Endothelial cell of umbilical vein (primary cell): Measurements from ENCODE around the gene FGA. TPM values are rescaled to one million over a fixed set of nuclear protein-coding genes. Genes with fewer than 3 reads are reported as not detected.

ENCODE experiments used
- BruUV-seq: library from RNA; stranded (reverse); fragments of 400-500 nt; replicated peaks from 2 replicates; lab custom pipeline; 2021; lab: Mats Ljungman, UMichigan
- CTCF ChIA-PET: fragments of 300-600, 350-600 bp; sonication (Branson Sonifier 250); formaldehyde crosslinking; loops from one replicate; lab custom pipeline; 2021; ENCODE audit warnings: antibody characterized with exemption, inconsistent platforms; lab: Charles Lee
- POLR2A ChIA-PET: fragments of 300-600, 350-600 bp; sonication (Branson Sonifier 250); formaldehyde crosslinking; loops from one replicate; lab custom pipeline; 2021; ENCODE audit warnings: antibody characterized with exemption, inconsistent platforms; lab: Charles Lee
- DNase-seq: peaks from one replicate; pipeline ENCODE4 v3.0.0-alpha.2; 2011; ENCODE audit warnings: low read depth, low spot score
- FAIRE-seq: peaks from 2 replicates; lab custom pipeline; 2011; peaks lifted over from hg19 to GRCh38; lab: Jason Lieb, UNC
- H2AFZ ChIP-seq: 2 replicates; pipeline ENCODE4 v1.6.0; 2012; ENCODE audit warnings: low read depth, low read length, control low read depth, inconsistent platforms
- H3K27ac ChIP-seq: 2 replicates; pipeline ENCODE4 v1.5.1; 2011; ENCODE audit warnings: low read depth, mild to moderate bottlenecking, control low read depth, low read length, moderate library complexity; ENCODE audit not compliant: insufficient read depth
- H3K27me3 ChIP-seq, 2 experiments: 2 replicates each; pipeline versions ENCODE4 v1.6.0 to v1.6.1; 2011; ENCODE audit warnings: low read length in 2 of 2, mixed read lengths in 1 of 2; ENCODE audit not compliant: control insufficient read depth in 2 of 2, insufficient read depth in 2 of 2
- H3K36me3 ChIP-seq, 2 experiments: 2 replicates in 1 of 2; 3 replicates in 1 of 2; pipeline ENCODE4 v1.5.1; 2011; ENCODE audit warnings: low read length in 2 of 2, mild to moderate bottlenecking in 1 of 2, moderate library complexity in 1 of 2; ENCODE audit not compliant: control insufficient read depth in 2 of 2, insufficient read depth in 2 of 2; ENCODE audit errors: extremely low read depth in 1 of 2
- H3K4me1 ChIP-seq: 3 replicates; pipeline ENCODE4 v1.5.1; 2011; ENCODE audit warnings: mild to moderate bottlenecking, low read length; ENCODE audit not compliant: control insufficient read depth, insufficient read depth; ENCODE audit errors: extremely low read depth
- H3K4me2 ChIP-seq: 2 replicates; pipeline ENCODE4 v1.6.1; 2011; ENCODE audit warnings: low read length, control low read depth, mixed read lengths; ENCODE audit not compliant: insufficient read depth
- H3K4me3 ChIP-seq, 3 experiments: fragments of 200-600 bp in 1 of 3; sonication (generic), shearing (Covaris generic) in 1 of 3; replicated peaks in 1 of 3; 2 replicates each; pipeline ENCODE4 v1.5.1; 2011 to 2016; ENCODE audit warnings: control low read depth in 3 of 3, low read length in 3 of 3, mild to moderate bottlenecking in 2 of 3, inconsistent platforms in 1 of 3, low read depth in 1 of 3, moderate library complexity in 1 of 3; ENCODE audit not compliant: insufficient read depth in 1 of 3
- H3K79me2 ChIP-seq: 2 replicates; pipeline ENCODE4 v1.6.0; 2012; ENCODE audit warnings: low read length, inconsistent platforms; ENCODE audit not compliant: control insufficient read depth, insufficient read depth
- H3K9ac ChIP-seq: replicated peaks from 2 replicates; pipeline ENCODE3; 2011; ENCODE audit warnings: low read length, control low read depth; ENCODE audit not compliant: insufficient read depth; ENCODE audit errors: extremely low read depth
- H3K9me1 ChIP-seq: replicated peaks from 3 replicates; pipeline ENCODE4 v1.6.0; 2011; ENCODE audit warnings: mild to moderate bottlenecking, low read length; ENCODE audit not compliant: control insufficient read depth, insufficient read depth; ENCODE audit errors: extremely low read depth
- H3K9me3 ChIP-seq: replicated peaks from 2 replicates; pipeline ENCODE4 v1.5.1; 2012; ENCODE audit warnings: low read length, inconsistent platforms; ENCODE audit not compliant: control insufficient read depth, insufficient read depth
- H4K20me1 ChIP-seq: replicated peaks from 2 replicates; pipeline ENCODE3; 2011; ENCODE audit warnings: mild to moderate bottlenecking, low read length; ENCODE audit not compliant: control insufficient read depth, insufficient read depth; ENCODE audit errors: extremely low read depth
- CTCF ChIP-seq, 2 donors: IDR thresholded peaks; 1 replicate in 1 of 2; 2 replicates in 1 of 2; pipeline ENCODE4 v1.5.1; 2011; ENCODE audit warnings: low read length in 2 of 2, mild to moderate bottlenecking in 2 of 2, moderate library complexity in 2 of 2, control low read depth in 1 of 2, inconsistent platforms in 1 of 2, low read depth in 1 of 2; ENCODE audit not compliant: insufficient read depth in 1 of 2; ENCODE audit errors: extremely low read depth in 1 of 2
- EZH2 ChIP-seq: IDR thresholded peaks from 2 replicates; pipeline ENCODE4 v1.6.1; 2012; ENCODE audit warnings: borderline replicate concordance, low read depth, mild to moderate bottlenecking, moderate library complexity, low read length, inconsistent platforms; ENCODE audit not compliant: severe bottlenecking
- FOS ChIP-seq: IDR thresholded peaks from 2 replicates; pipeline ENCODE4 v1.6.1; 2011; ENCODE audit warnings: mild to moderate bottlenecking, low read length, moderate library complexity, borderline replicate concordance; ENCODE audit not compliant: insufficient read depth
- GATA2 ChIP-seq: IDR thresholded peaks from 2 replicates; pipeline ENCODE4 v1.7.0; 2011; ENCODE audit warnings: low read depth, mild to moderate bottlenecking, moderate library complexity, mixed read lengths, low read length; ENCODE audit not compliant: insufficient read length, insufficient read depth
- JUN ChIP-seq: IDR thresholded peaks from 2 replicates; pipeline ENCODE4 v1.6.1; 2011; ENCODE audit warnings: borderline replicate concordance, low read depth; ENCODE audit not compliant: insufficient read length, insufficient read depth
- MYC ChIP-seq: IDR thresholded peaks from one replicate; pipeline ENCODE4 v1.6.1; 2011; ENCODE audit warnings: mild to moderate bottlenecking, low read depth, low read length
- POLR2A ChIP-seq: IDR thresholded peaks from 2 replicates; pipeline ENCODE4 v1.6.1; 2012; ENCODE audit warnings: low read depth, mild to moderate bottlenecking, control low read depth, low read length
- POLR2AphosphoS5 ChIP-seq: IDR thresholded peaks from 2 replicates; pipeline ENCODE4 v1.6.1; 2012; ENCODE audit warnings: low read depth, mild to moderate bottlenecking, control low read depth, low read length, moderate library complexity; ENCODE audit not compliant: insufficient read depth
- dilution Hi-C: fragments of 300-500 bp; cut with MboI; formaldehyde crosslinking; loops from one replicate; pipeline ENCODE4 v1.15.0; 2019; ENCODE audit warnings: low sequenced_read_pairs; ENCODE audit not compliant: extremely low pct_ligation_motif_present
- intact Hi-C: fragments of 100-400 bp; cut with micrococcal nuclease; formaldehyde crosslinking; loops from one replicate; pipeline ENCODE4 v1.10.0; 2022
- polyA plus RNA-seq, 4 experiments: library from polyadenylated mRNA; depleted of rRNA in 3 of 4; stranded (reverse) in 3 of 4; unstranded in 1 of 4; fragments of >200 nt; gene quantifications; 2 replicates each; pipeline versions ENCODE4 v1.2.1 to v1.2.3, GENCODE V29; 2011 to 2012; ENCODE audit warnings: missing spikeins in 1 of 4
- total RNA-seq: library from RNA; stranded (reverse); gene quantifications from 2 replicates; pipeline ENCODE4 v1.2.3, GENCODE V29; 2021
- TF ChIP-seq, protein P1 (sequence below): IDR thresholded peaks from 2 replicates; pipeline ENCODE4 v1.6.1; 2011; ENCODE audit not compliant: insufficient read depth, insufficient read length

Gene FGA
- total and polyA plus RNA-seq, 2 donors (not counting 3 experiments of a cell fraction or from before 2014, with no cell fraction given) = not detected

- no peak for DNase-seq
- H3K9ac ChIP-seq = no peak overlapping the region
- H3K79me2 ChIP-seq = no peaks in the 10 kb centered on the region
- intact Hi-C loops (no loop called here), dilution Hi-C loops (no loop called here)
- H3K9me1 ChIP-seq = no peaks in the 10 kb centered on the region
- no peaks in the 10 kb centered on the region for H4K20me1 ChIP-seq
- ChIA-PET CTCF (interaction anchor here (0.7 kb wide), 1 partner anchor 24 kb away, joined by 3 read pairs; no protein-coding TSS in a partner anchor), POLR2A (no interaction called here)
- BruUV-seq = no TSS peak
- no peak overlapping the region for H2AFZ ChIP-seq
- no peaks in the 10 kb centered on the region for H3K4me1 ChIP-seq
- no peak for FAIRE-seq
- no peak overlapping the region for H3K4me3 ChIP-seq
- H3K9me3 ChIP-seq = no peaks in the 10 kb centered on the region
- H3K4me2 ChIP-seq = no peak overlapping the region
- H3K27ac ChIP-seq = no peak overlapping the region
- TF ChIP-seq CTCF (IDR thresholded peaks at IDR 0.05; ENCODE audit: extremely low read depth in 1 of 2, insufficient read depth in 1 of 2, low read depth in 1 of 2, low read length in 2 of 2) (no peak), POLR2AphosphoS5 (no peak)
- H3K27me3 ChIP-seq = peaks cover 0 to 2% of the 10 kb centered on the region in 2 experiments
- no peaks in the 10 kb centered on the region for H3K36me3 ChIP-seq
These were observed 6.3 kb downstream of the FGA start for GRCh38 chr4:154584259-154584658.

- no peak for FAIRE-seq
- CTCF ChIA-PET = no interaction called here
- no TSS peak for BruUV-seq
- TF ChIP-seq JUN (no peak), GATA2 (no peak), CTCF (IDR thresholded peaks at IDR 0.05; ENCODE audit: extremely low read depth in 1 of 2, insufficient read depth in 1 of 2, low read depth in 1 of 2, low read length in 2 of 2) (no peak), MYC (no peak), FOS (no peak), EZH2 (no peak), POLR2AphosphoS5 (no peak), POLR2A (no peak)
- TF ChIP-seq, protein P1, sequence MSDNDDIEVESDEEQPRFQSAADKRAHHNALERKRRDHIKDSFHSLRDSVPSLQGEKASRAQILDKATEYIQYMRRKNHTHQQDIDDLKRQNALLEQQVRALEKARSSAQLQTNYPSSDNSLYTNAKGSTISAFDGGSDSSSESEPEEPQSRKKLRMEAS = no peak
- no peaks in the 10 kb centered on the region for H3K79me2 ChIP-seq
- H3K4me3 ChIP-seq = no peak overlapping the region
- intact Hi-C loops = no loop called here
- H3K4me1 ChIP-seq = no peaks in the 10 kb centered on the region
- no peak overlapping the region for H3K27ac ChIP-seq
- no peaks in the 10 kb centered on the region for H3K36me3 ChIP-seq
- H4K20me1 ChIP-seq = no peaks in the 10 kb centered on the region
- POLR2A ChIA-PET = no interaction called here
- dilution Hi-C loops = no loop called here
- no peak overlapping the region for H3K9ac ChIP-seq
- H3K9me3 ChIP-seq = no peaks in the 10 kb centered on the region
- DNase-seq = no peak
- H3K4me2 ChIP-seq = no peak overlapping the region
- no peak overlapping the region for H2AFZ ChIP-seq
- no peaks in the 10 kb centered on the region for H3K9me1 ChIP-seq
- peaks cover 0 to 2% of the 10 kb centered on the region in 2 experiments for H3K27me3 ChIP-seq
These were observed 6.9 kb downstream of the FGA start for GRCh38 chr4:154583677-154584076.
